HCT116 (cell line): Measurements from ENCODE around the gene OTUD5.

Source experiments
- CTCF ChIP-seq, 3 experiments: fragments of 200-600 bp in 1 of 3; sonication (generic) in 1 of 3; IDR thresholded peaks in 2 of 3; conservative IDR thresholded peaks in 1 of 3; 2 replicates each; pipeline ENCODE4 v1.5.1; 2012 to 2017; ENCODE audit warnings: low read depth in 2 of 3, low read length in 2 of 3, antibody characterized with exemption in 1 of 3, borderline replicate concordance in 1 of 3, control low read depth in 1 of 3, mild to moderate bottlenecking in 1 of 3, mixed read lengths in 1 of 3, mixed run types in 1 of 3, moderate library complexity in 1 of 3; ENCODE audit not compliant: insufficient read depth in 1 of 3
- JUND ChIP-seq: IDR thresholded peaks from 2 replicates; pipeline ENCODE4 v1.6.1; 2012
- POLR2A ChIP-seq: IDR thresholded peaks from 2 replicates; pipeline ENCODE4 v1.7.0; 2011; ENCODE audit warnings: borderline replicate concordance; ENCODE audit not compliant: insufficient read depth, insufficient read length; ENCODE audit errors: extremely low read depth
- POLR2AphosphoS5 ChIP-seq: IDR thresholded peaks from 2 replicates; pipeline ENCODE4 v1.6.1; 2011; ENCODE audit warnings: mild to moderate bottlenecking, low read depth, low read length, moderate library complexity
- RAD21 ChIP-seq: IDR thresholded peaks from 2 replicates; pipeline ENCODE4 v1.6.1; 2012; ENCODE audit warnings: low read depth, mild to moderate bottlenecking
- YY1 ChIP-seq: IDR thresholded peaks from 2 replicates; pipeline ENCODE4 v1.6.1; 2011; ENCODE audit warnings: low read length, low read depth, moderate library complexity, mild to moderate bottlenecking; ENCODE audit not compliant: insufficient replicate concordance; ENCODE audit errors: extremely low read depth
- ZBTB33 ChIP-seq: IDR thresholded peaks from 2 replicates; pipeline ENCODE4 v1.6.1; 2011; ENCODE audit warnings: mild to moderate bottlenecking, low read length, moderate library complexity; ENCODE audit not compliant: insufficient replicate concordance; ENCODE audit errors: extremely low read depth
- ZNF274 ChIP-seq: fragments of 200-500 bp; sonication (Bioruptor generic); IDR thresholded peaks from 2 replicates; pipeline ENCODE4 v1.6.1; 2014; ENCODE audit warnings: mild to moderate bottlenecking, low read depth, low read length, inconsistent platforms

- TF ChIP-seq POLR2A (no peak), YY1 (no peak), CTCF (IDR thresholded peaks at IDR 0.05 in 2 of 3, conservative IDR thresholded peaks at IDR 0.05 in 1 of 3; ENCODE audit: borderline replicate concordance in 1 of 3, insufficient read depth in 1 of 3, low read depth in 2 of 3, low read length in 2 of 3) (no peak), ZBTB33 (no peak), JUND (no peak), RAD21 (no peak), ZNF274 (no peak), POLR2AphosphoS5 (no peak)
Observed at GRCh38 chrX:48997865-48998264, 40.5 kb upstream of the OTUD5 start.
